IPS-18c (cell line): Measurements from ENCODE around the gene RBM43.

Source experiments
- H3K4me3 ChIP-seq: 2 replicates; pipeline ENCODE4 v1.7.0; 2013; ENCODE audit warnings: low read depth, mild to moderate bottlenecking, low read length, moderate library complexity; ENCODE audit not compliant: insufficient read depth
- H3K9me3 ChIP-seq: one replicate; pipeline ENCODE4 v1.6.1; 2013; ENCODE audit warnings: mild to moderate bottlenecking, low read length, moderate library complexity; ENCODE audit not compliant: control insufficient read depth, insufficient read depth

Gene RBM43

GRCh38 chr2:151277067-151277466, 15.4 kb upstream of the RBM43 start:
- Histone ChIP-seq H3K9me3 (no peaks in the 10 kb centered on the region), H3K4me3 (no peak overlapping the region)

GRCh38 chr2:151275291-151275690, 13.6 kb upstream of the RBM43 start:
- Histone ChIP-seq H3K9me3 (no peaks in the 10 kb centered on the region), H3K4me3 (no peak overlapping the region)

GRCh38 chr2:151271824-151272223, 10.2 kb upstream of the RBM43 start:
- Histone ChIP-seq H3K9me3 (no peaks in the 10 kb centered on the region), H3K4me3 (no peak overlapping the region)

- no peaks in the 10 kb centered on the region for H3K9me3 ChIP-seq
- H3K4me3 ChIP-seq = no peak overlapping the region
These were observed 8.3 kb upstream of the RBM43 start for GRCh38 chr2:151269798-151270568.

- Histone ChIP-seq H3K4me3 (no peak overlapping the region), H3K9me3 (no peaks in the 10 kb centered on the region)
These were observed 6.4 kb upstream of the RBM43 start for GRCh38 chr2:151268085-151268484.

- no peak overlapping the region for H3K4me3 ChIP-seq
- H3K9me3 ChIP-seq = no peaks in the 10 kb centered on the region
These were observed 5.9 kb upstream of the RBM43 start for GRCh38 chr2:151267537-151267936.

- Histone ChIP-seq H3K4me3 (no peak overlapping the region), H3K9me3 (no peaks in the 10 kb centered on the region)
These were observed 4.3 kb upstream of the RBM43 start for GRCh38 chr2:151265991-151266390.

GRCh38 chr2:151264157-151264825, 2.6 kb upstream of the RBM43 start:
- Histone ChIP-seq H3K9me3 (no peaks in the 10 kb centered on the region), H3K4me3 (no peak overlapping the region)

- H3K9me3 ChIP-seq = no peaks in the 10 kb centered on the region
- no peak overlapping the region for H3K4me3 ChIP-seq
These were observed 966 bp upstream of the RBM43 start for GRCh38 chr2:151262629-151263028.

- no peaks in the 10 kb centered on the region for H3K9me3 ChIP-seq
- H3K4me3 ChIP-seq = peak overlapping the region; percentile 66; the same call in 1 of the 2 replicates
These were observed 271 bp upstream of the RBM43 start for GRCh38 chr2:151261977-151262291.

- H3K4me3 ChIP-seq = peak overlapping the region; percentile 66
- no peaks in the 10 kb centered on the region for H3K9me3 ChIP-seq
These were observed 961 bp downstream of the RBM43 start for GRCh38 chr2:151260573-151261230.

- Histone ChIP-seq H3K4me3 (no peak overlapping the region), H3K9me3 (no peaks in the 10 kb centered on the region)
These were observed 3.5 kb downstream of the RBM43 start for GRCh38 chr2:151258121-151258520.

GRCh38 chr2:151252646-151253045, 9.0 kb downstream of the RBM43 start:
- Histone ChIP-seq H3K4me3 (no peak overlapping the region), H3K9me3 (no peaks in the 10 kb centered on the region)

- H3K9me3 ChIP-seq = no peaks in the 10 kb centered on the region
- no peak overlapping the region for H3K4me3 ChIP-seq
These were observed 10.7 kb downstream of the RBM43 start for GRCh38 chr2:151251012-151251411.

- H3K4me3 ChIP-seq = no peak overlapping the region
These were observed 14.2 kb downstream of the RBM43 start for GRCh38 chr2:151247432-151247831.

GRCh38 chr2:151246152-151246551, 15.5 kb downstream of the RBM43 start:
- Histone ChIP-seq H3K4me3 (no peak overlapping the region), H3K9me3 (peaks cover 2% of the 10 kb centered on the region)

More at GRCh38 chr2:151247432-151247831, 14.2 kb downstream of the RBM43 start:
- H3K9me3 ChIP-seq = peaks cover 2% of the 10 kb centered on the region

GRCh38 chr2:151243468-151243867, 18.2 kb downstream of the RBM43 start:
- no peak overlapping the region for H3K4me3 ChIP-seq

GRCh38 chr2:151241224-151241623, 20.4 kb downstream of the RBM43 start:
- no peak overlapping the region for H3K4me3 ChIP-seq
- peaks cover 2% of the 10 kb centered on the region for H3K9me3 ChIP-seq

More at GRCh38 chr2:151243468-151243867, 18.2 kb downstream of the RBM43 start:
- H3K9me3 ChIP-seq = peaks cover 2% of the 10 kb centered on the region
